Fibroblast of the aortic adventitia (primary cell): ENCODE results near the gene ZNF254. TPM values are rescaled to one million over a fixed set of nuclear protein-coding genes. Genes with fewer than 3 reads are reported as not detected.

Experiments used
- DNase-seq: peaks from one replicate; pipeline ENCODE4 v3.0.0-alpha.2; 2010; ENCODE audit warnings: low read depth
- H3K4me3 ChIP-seq: 2 replicates; pipeline ENCODE4 v1.5.1; 2011; ENCODE audit warnings: low read depth, mild to moderate bottlenecking, control low read depth, low read length, moderate library complexity
- CTCF ChIP-seq: IDR thresholded peaks from 2 replicates; pipeline ENCODE4 v1.5.1; 2011; ENCODE audit warnings: mild to moderate bottlenecking, low read length, control low read depth, inconsistent platforms; ENCODE audit not compliant: insufficient read depth
- total RNA-seq: library from RNA; depleted of rRNA; stranded (reverse); fragments of >200 nt; gene quantifications from 2 replicates; pipeline ENCODE4 v1.2.3, GENCODE V29; 2012; ENCODE audit warnings: low replicate concordance

Gene ZNF254
- total RNA-seq, 1 donor: 11.2 TPM

- H3K4me3 ChIP-seq: no peak overlapping the region
- no peak for DNase-seq
- TF ChIP-seq CTCF: no peak
These were observed 26.2 kb upstream of the ZNF254 start for GRCh38 chr19:24060687-24061356.

DNA sequence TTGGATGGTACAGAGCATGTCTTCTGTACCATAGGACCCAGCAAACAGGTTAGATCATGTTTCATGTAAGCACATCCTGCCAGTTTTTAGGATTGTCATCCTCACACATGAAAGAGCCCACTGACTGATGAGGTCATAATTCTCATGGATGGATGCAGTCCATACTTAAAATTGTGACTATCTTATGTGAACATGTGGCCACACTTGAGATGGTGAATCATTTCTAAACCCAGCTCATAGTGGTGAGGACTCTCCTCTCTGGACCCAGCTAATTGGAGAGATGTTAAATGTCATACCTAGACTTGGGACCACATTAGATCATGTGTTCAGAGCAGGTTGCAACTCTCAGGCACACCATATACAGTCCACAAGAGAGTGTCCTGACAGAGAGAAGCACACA lies 24.8 kb upstream of the ZNF254 start:
- no peak overlapping the region for H3K4me3 ChIP-seq
- no peak for TF ChIP-seq CTCF
- DNase-seq: no peak

DNA sequence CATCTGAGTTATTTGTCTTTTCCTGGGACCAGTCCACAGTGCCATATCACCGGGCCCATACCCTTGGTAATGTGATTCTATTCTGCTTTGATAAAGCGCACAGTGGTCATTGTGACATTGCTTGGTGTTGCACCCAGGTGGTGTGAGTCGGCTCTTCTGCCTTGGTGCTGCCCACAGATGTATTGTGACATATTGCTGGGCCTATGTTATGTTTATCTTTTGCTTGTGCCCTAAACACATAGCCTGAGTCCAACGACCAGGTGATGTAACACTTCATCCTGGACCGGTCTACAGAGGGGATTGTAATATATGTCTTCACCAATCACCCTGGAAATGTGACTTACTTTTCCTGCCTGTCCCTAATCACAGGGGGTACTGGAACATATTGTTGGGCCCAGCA lies 23.7 kb upstream of the ZNF254 start:
- TF ChIP-seq CTCF: no peak
- DNase-seq: no peak
- H3K4me3 ChIP-seq: no peak overlapping the region

- DNase-seq: no peak
- H3K4me3 ChIP-seq: no peak overlapping the region
- TF ChIP-seq CTCF: no peak
These were observed 22.8 kb upstream of the ZNF254 start for GRCh38 chr19:24064175-24064574.

DNA sequence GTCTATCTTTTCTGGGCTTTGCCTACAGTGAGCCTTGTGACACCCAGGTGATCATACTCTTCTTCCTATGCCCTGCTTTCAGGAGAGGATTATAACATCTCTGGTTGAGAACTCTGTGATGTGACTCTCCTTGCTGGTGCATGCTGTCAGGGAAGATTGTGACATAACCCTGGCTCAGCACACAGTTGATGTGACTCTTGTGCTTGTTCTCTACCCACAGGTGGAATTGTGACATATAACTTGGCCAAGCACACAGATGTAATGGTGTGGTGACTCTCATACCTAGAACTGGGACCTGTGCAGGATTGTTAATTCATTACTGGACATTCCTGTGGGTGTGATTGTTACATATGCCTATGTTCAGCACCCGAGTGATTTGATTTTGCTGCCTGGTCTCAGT lies 21.7 kb upstream of the ZNF254 start:
- no peak for TF ChIP-seq CTCF

DNA sequence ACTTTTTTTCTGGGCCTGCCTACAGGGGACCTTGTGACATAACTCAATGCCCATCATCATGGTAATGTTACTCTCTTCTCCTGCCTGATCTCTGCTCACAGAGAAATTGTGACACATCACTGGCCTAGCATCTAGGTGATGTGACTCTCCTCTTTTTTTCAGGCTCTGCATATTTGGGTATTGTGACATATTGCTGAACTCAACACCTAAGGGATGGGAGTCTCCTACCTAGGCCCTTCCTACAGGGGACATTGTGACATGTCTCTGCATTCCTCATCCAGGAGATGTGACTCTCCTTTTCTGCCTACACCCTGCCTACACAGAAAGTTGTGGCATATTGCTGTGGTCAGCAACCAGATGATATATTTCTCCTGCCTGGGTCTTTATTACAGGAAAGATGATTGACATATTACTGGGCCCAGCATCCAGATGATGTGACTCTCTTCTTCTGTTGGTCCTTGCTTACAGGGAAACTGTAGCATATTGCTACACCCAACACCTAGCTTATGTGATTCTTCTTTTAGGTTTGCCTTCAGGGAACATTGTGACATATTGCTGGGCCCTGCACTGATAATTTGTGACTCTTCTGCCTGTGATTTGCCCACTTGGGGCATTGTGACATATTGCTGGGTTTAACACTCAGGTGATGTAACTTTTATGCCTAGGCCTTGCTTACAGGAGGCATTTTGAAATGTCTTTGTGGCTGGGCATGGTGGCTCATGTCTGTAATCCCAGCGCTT lies 21.0 kb upstream of the ZNF254 start:
- H3K4me3 ChIP-seq: no peak overlapping the region
- DNase-seq: no peak
- no peak for TF ChIP-seq CTCF

More for the DNA sequence above, 21.7 kb upstream of the ZNF254 start:
- DNase-seq: no peak
- no peak overlapping the region for H3K4me3 ChIP-seq
